Breast epithelium (tissue), 4 donors: ENCODE data around the gene EPHA6. TPM values are rescaled to one million over a fixed set of nuclear protein-coding genes. Genes with fewer than 3 reads are reported as not detected.

Experiments used
- DNase-seq, 2 donors: peaks; one replicate each; pipeline ENCODE4 v3.0.0-alpha.2; 2019; ENCODE audit warnings: low spot score in 2 of 2
- H3K27ac ChIP-seq, 2 donors: fragments of 200-600 bp; sonication (generic) in 1 of 2; one replicate each; pipeline ENCODE4 v1.5.1; 2016 to 2019; ENCODE audit warnings: mild to moderate bottlenecking in 1 of 2
- H3K27me3 ChIP-seq, 2 donors: fragments of 200-600 bp; sonication (generic) in 1 of 2; one replicate each; pipeline versions ENCODE4 v1.5.1 to v1.6.0; 2017 to 2019; ENCODE audit warnings: control low read depth in 1 of 2, mild to moderate bottlenecking in 1 of 2
- H3K36me3 ChIP-seq: fragments of 200-600 bp; one replicate; pipeline ENCODE4 v1.5.1; 2019
- H3K4me1 ChIP-seq, 2 donors: fragments of 200-600 bp; sonication (generic); one replicate each; pipeline ENCODE4 v1.5.1; 2016 to 2019; ENCODE audit warnings: control low read depth in 1 of 2
- H3K4me3 ChIP-seq, 3 donors: fragments of 200-600 bp; sonication (generic); 1 replicate in 2 of 3; 2 replicates in 1 of 3; pipeline ENCODE4 v1.5.1; 2016 to 2019; ENCODE audit warnings: mild to moderate bottlenecking in 3 of 3, moderate library complexity in 2 of 3
- H3K9me3 ChIP-seq, 2 donors: fragments of 200-600 bp; sonication (generic) in 1 of 2; one replicate each; pipeline ENCODE4 v1.5.1; 2016 to 2019; ENCODE audit warnings: control low read depth in 1 of 2
- POLR2A ChIP-seq: fragments of 450-650 bp; IDR thresholded peaks from one replicate; pipeline ENCODE4 v1.6.1; 2016; ENCODE audit warnings: antibody characterized with exemption, mild to moderate bottlenecking, moderate library complexity
- POLR2AphosphoS5 ChIP-seq, 3 donors: sonication (generic); formaldehyde crosslinking; IDR thresholded peaks; one replicate each; pipeline ENCODE4 v1.6.1; 2017; ENCODE audit warnings: antibody characterized with exemption in 3 of 3
- intact Hi-C: fragments of 100-400 bp; cut with DNase I; formaldehyde crosslinking; loops from one replicate; pipeline ENCODE4 v1.15.1; 2023; ENCODE audit warnings: low total_unique reads
- total RNA-seq, 3 donors: library from RNA; depleted of rRNA; stranded (reverse); fragments of >200 nt; gene quantifications; one replicate each; pipeline ENCODE4 v1.1.0, GENCODE V29; 2016
- TF ChIP-seq, protein P1 (sequence below), 3 donors: fragments of 450-650 bp; IDR thresholded peaks; one replicate each; pipeline ENCODE4 v1.5.1; 2016 to 2017; ENCODE audit warnings: antibody characterized with exemption in 3 of 3, mild to moderate bottlenecking in 3 of 3, moderate library complexity in 3 of 3

Gene EPHA6
- total RNA-seq, 3 donors from 2014 or later: 0.98 to 1.4 (median 1.2) TPM

DNA sequence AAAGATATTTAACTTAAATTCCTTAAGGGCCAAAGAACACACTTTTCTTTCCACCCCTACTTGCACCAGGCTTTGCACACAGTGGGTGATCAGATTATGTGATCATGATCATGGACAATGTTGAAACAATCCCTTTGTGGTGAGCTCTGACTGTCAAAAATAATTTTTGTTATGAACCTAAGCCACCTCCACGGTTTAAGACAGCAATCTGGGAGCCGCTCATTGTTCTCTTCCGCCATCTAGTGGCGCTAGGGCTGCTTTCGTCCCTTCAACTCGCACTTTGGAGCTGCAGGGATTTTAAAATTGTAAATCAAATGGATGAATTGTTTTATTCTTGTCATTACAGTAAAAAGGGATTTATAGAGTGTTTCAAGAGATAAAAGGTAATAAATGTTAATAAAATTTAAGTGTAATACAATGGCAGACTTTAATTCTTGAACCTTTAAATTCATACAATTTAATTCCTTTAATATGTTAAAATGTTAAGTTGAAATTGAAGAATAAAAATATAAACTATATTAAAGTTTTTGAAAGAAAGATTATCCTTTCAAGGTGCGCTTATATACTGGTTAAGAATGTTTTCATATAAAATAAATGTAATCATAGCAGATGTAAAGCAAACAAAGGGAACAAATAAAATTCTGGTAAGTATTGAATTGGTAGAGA, 904.9 kb downstream of the EPHA6 start:
- H3K9me3 ChIP-seq: no peaks in the 10 kb centered on the region
- TF ChIP-seq POLR2A: no peak
- TF ChIP-seq, protein P1, sequence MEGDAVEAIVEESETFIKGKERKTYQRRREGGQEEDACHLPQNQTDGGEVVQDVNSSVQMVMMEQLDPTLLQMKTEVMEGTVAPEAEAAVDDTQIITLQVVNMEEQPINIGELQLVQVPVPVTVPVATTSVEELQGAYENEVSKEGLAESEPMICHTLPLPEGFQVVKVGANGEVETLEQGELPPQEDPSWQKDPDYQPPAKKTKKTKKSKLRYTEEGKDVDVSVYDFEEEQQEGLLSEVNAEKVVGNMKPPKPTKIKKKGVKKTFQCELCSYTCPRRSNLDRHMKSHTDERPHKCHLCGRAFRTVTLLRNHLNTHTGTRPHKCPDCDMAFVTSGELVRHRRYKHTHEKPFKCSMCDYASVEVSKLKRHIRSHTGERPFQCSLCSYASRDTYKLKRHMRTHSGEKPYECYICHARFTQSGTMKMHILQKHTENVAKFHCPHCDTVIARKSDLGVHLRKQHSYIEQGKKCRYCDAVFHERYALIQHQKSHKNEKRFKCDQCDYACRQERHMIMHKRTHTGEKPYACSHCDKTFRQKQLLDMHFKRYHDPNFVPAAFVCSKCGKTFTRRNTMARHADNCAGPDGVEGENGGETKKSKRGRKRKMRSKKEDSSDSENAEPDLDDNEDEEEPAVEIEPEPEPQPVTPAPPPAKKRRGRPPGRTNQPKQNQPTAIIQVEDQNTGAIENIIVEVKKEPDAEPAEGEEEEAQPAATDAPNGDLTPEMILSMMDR (IDR thresholded peaks at IDR 0.05): peak; percentile 41 to 74 (median 67)
- no peak for TF ChIP-seq POLR2AphosphoS5 (IDR thresholded peaks at IDR 0.05)
- DNase-seq: peak; percentile 23 to 54
- no peak overlapping the region for H3K27ac ChIP-seq
- H3K4me3 ChIP-seq: peak overlapping the region in 2 of 3 donors; percentile 22 to 43
- H3K36me3 ChIP-seq: no peaks in the 10 kb centered on the region
- H3K4me1 ChIP-seq: no peaks in the 10 kb centered on the region
- H3K27me3 ChIP-seq: no peaks in the 10 kb centered on the region
- intact Hi-C loops: no loop called here

DNA sequence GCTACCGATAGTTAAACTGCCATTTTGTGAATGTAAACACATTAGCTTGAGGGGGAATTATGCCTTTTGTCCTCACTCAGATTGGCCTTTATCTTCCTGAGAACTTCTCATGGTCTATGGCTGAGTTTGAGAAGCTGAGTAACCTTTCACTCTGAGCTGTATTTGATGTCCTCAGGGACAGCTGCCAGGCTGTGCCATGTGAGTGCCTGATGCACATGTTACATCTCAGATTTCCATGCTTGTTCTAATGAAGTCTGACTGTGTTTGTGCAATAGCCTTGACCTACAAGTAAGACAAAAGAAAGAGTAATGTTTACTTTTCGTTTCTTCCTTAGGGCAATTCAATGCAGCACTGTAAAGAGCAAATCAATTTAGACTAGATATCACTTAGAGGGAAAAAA, 906.0 kb downstream of the EPHA6 start:
- H3K9me3 ChIP-seq: no peaks in the 10 kb centered on the region
- H3K4me1 ChIP-seq: no peaks in the 10 kb centered on the region
- TF ChIP-seq POLR2AphosphoS5 (IDR thresholded peaks at IDR 0.05) (no peak), POLR2A (no peak)
- TF ChIP-seq, protein P1 (IDR thresholded peaks at IDR 0.05): no peak
- no peak overlapping the region for H3K27ac ChIP-seq
- no peaks in the 10 kb centered on the region for H3K36me3 ChIP-seq
- no peak overlapping the region for H3K4me3 ChIP-seq
- no peak for DNase-seq
- no peaks in the 10 kb centered on the region for H3K27me3 ChIP-seq
- intact Hi-C loops: no loop called here

DNA sequence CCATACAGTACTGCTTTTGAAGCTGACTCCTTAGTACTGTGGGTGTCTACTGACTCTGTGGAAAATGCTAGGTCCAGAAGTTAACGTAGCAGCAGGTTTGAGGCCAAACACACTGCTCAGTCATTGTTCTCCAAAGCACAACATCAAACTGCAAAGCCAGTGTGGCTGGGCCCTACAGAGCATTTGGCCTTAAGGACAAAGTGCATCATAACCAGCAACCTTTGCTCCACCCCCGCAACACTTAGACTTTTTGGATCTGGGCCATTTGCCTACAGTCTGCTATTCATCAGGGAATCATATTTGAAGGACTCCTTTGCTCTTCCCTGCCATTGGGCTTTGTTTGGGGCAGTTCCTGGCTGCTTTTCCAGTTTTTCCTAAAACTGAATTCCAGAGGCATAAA, 907.1 kb downstream of the EPHA6 start:
- Histone ChIP-seq H3K27me3 (no peaks in the 10 kb centered on the region), H3K36me3 (no peaks in the 10 kb centered on the region), H3K27ac (no peak overlapping the region), H3K4me1 (no peaks in the 10 kb centered on the region), H3K9me3 (no peaks in the 10 kb centered on the region), H3K4me3 (no peak overlapping the region)
- intact Hi-C loops: no loop called here
- TF ChIP-seq POLR2AphosphoS5 (IDR thresholded peaks at IDR 0.05) (no peak), POLR2A (no peak)
- TF ChIP-seq, protein P1 (IDR thresholded peaks at IDR 0.05): no peak
- DNase-seq: no peak

DNA sequence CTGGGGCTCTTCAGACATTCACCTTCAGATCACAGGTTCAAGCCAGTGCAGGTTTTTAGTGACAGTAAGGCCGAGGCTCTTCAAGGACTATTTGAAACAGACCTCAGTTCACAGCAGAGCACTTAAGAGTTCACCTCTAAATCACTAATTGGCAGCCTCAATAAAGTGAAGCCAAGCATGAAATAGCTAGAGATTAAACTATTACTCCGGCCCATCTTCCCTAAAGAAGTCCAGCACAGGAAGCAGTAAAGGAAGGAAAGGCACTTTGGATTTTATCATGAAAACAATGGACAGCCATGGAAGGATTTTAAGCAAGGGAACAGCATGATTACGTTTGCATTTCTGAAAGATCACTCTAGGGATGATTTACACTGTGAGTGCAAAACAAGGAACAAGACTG, 922.5 kb downstream of the EPHA6 start:
- no peaks in the 10 kb centered on the region for H3K36me3 ChIP-seq
- intact Hi-C loops: no loop called here
- no peaks in the 10 kb centered on the region for H3K4me1 ChIP-seq
- H3K27me3 ChIP-seq: no peaks in the 10 kb centered on the region
- DNase-seq: no peak
- H3K4me3 ChIP-seq: no peak overlapping the region
- H3K9me3 ChIP-seq: no peaks in the 10 kb centered on the region
- no peak overlapping the region for H3K27ac ChIP-seq
- TF ChIP-seq POLR2A (no peak), POLR2AphosphoS5 (IDR thresholded peaks at IDR 0.05) (no peak)
- TF ChIP-seq, protein P1 (IDR thresholded peaks at IDR 0.05): no peak

DNA sequence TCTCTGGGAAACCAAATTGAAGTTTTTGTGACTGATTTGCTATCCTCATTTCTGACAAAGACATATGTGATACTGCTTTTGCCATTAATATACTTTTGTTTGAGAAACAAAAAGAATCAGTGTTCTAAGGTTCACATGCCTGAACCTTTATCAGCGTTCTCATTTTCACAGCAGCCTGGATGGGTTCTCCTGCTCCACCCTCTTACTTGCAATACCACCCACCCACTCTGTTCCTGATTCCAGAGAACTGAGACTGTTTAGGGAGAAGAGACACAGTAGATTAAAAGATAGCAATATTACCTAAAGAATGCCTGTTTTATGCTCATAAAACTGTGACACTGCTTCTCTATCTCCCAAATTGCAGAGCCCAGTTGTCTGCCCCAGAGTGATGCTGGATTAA, 924.4 kb downstream of the EPHA6 start:
- Histone ChIP-seq H3K27me3 (no peaks in the 10 kb centered on the region), H3K4me1 (no peaks in the 10 kb centered on the region), H3K36me3 (no peaks in the 10 kb centered on the region), H3K27ac (no peak overlapping the region), H3K9me3 (no peaks in the 10 kb centered on the region), H3K4me3 (no peak overlapping the region)
- no peak for DNase-seq
- intact Hi-C loops: no loop called here
- TF ChIP-seq POLR2A (no peak), POLR2AphosphoS5 (IDR thresholded peaks at IDR 0.05) (no peak)
- TF ChIP-seq, protein P1 (IDR thresholded peaks at IDR 0.05): no peak
